H1 (cell line): Measurements from ENCODE around the gene MTMR1. TPM values are rescaled to one million over a fixed set of nuclear protein-coding genes. Genes with fewer than 3 reads are reported as not detected.

Experiments
- CTCF ChIA-PET: fragments of 300-600 bp; sonication (Branson Sonifier 250); formaldehyde crosslinking; loops from one replicate; lab custom pipeline; 2021; ENCODE audit not compliant: partially characterized antibody; lab: Charles Lee
- POLR2A ChIA-PET: fragments of 300-600 bp; sonication (Branson Sonifier 250); formaldehyde crosslinking; loops from one replicate; lab custom pipeline; 2021; ENCODE audit warnings: inconsistent platforms; ENCODE audit not compliant: partially characterized antibody; lab: Charles Lee
- DNase-seq, 2 experiments: peaks; one replicate each; pipeline versions ENCODE4 v3.0.0 to v3.0.0-alpha.2; 2010 to 2022; ENCODE audit warnings: low spot score in 2 of 2, low read depth in 1 of 2, mixed read lengths in 1 of 2
- FAIRE-seq: peaks from 2 replicates; lab custom pipeline; 2011; peaks lifted over from hg19 to GRCh38; lab: Jason Lieb, UNC
- H2AFZ ChIP-seq: 2 replicates; pipeline ENCODE4 v1.8.1; 2012; ENCODE audit warnings: low read length, inconsistent platforms
- H2AK5ac ChIP-seq: 2 replicates; pipeline ENCODE4 v1.6.1; 2013; ENCODE audit warnings: low read depth, low read length
- H2BK120ac ChIP-seq: replicated peaks from 2 replicates; pipeline ENCODE3; 2013; ENCODE audit warnings: low read depth, low read length, inconsistent platforms
- H2BK12ac ChIP-seq: 2 replicates; pipeline ENCODE4 v1.6.1; 2013; ENCODE audit warnings: low read depth, low read length
- H2BK15ac ChIP-seq: 2 replicates; pipeline ENCODE4 v1.6.1; 2013; ENCODE audit warnings: low read length
- H2BK20ac ChIP-seq: 2 replicates; pipeline ENCODE4 v1.6.1; 2013; ENCODE audit warnings: low read length
- H2BK5ac ChIP-seq: 2 replicates; pipeline ENCODE4 v1.6.1; 2013; ENCODE audit warnings: low read depth, low read length
- H3K14ac ChIP-seq: 2 replicates; pipeline ENCODE4 v1.6.1; 2013; ENCODE audit warnings: inconsistent platforms; ENCODE audit not compliant: insufficient read length
- H3K18ac ChIP-seq: 2 replicates; pipeline ENCODE4 v1.6.1; 2013; ENCODE audit warnings: low read length; ENCODE audit errors: extremely low read depth
- H3K23ac ChIP-seq: 2 replicates; pipeline ENCODE4 v1.6.1; 2013; ENCODE audit warnings: inconsistent platforms; ENCODE audit not compliant: insufficient read length
- H3K23me2 ChIP-seq: 2 replicates; pipeline ENCODE4 v1.6.1; 2013; ENCODE audit warnings: low read depth, low read length
- H3K27ac ChIP-seq: 2 replicates; pipeline ENCODE4 v1.6.1; 2011; ENCODE audit warnings: low read depth, low read length, inconsistent platforms
- H3K27me3 ChIP-seq, 4 experiments: replicated peaks in 1 of 4; 1 replicate in 1 of 4; 2 replicates in 3 of 4; pipeline versions ENCODE4 v1.6.1 to v1.8.1; 2011 to 2013; ENCODE audit warnings: low read length in 3 of 4, mild to moderate bottlenecking in 3 of 4, inconsistent platforms in 2 of 4, mixed read lengths in 2 of 4, moderate library complexity in 1 of 4; ENCODE audit not compliant: control insufficient read depth in 3 of 4, insufficient read depth in 3 of 4; ENCODE audit errors: extremely low read depth in 1 of 4
- H3K36me3 ChIP-seq, 4 experiments: 2 replicates each; pipeline versions ENCODE4 v1.6.1 to v1.8.1; 2011 to 2013; ENCODE audit warnings: mild to moderate bottlenecking in 4 of 4, low read length in 3 of 4, moderate library complexity in 2 of 4, control low read depth in 1 of 4, inconsistent platforms in 1 of 4; ENCODE audit not compliant: insufficient read depth in 4 of 4, control insufficient read depth in 2 of 4
- H3K4ac ChIP-seq: replicated peaks from 2 replicates; pipeline ENCODE3; 2013; ENCODE audit warnings: low read length, low read depth, mixed read lengths, inconsistent platforms; ENCODE audit not compliant: insufficient read length
- H3K4me1 ChIP-seq, 4 experiments: replicated peaks in 1 of 4; 1 replicate in 1 of 4; 2 replicates in 3 of 4; pipeline versions ENCODE4 v1.6.1 to v1.8.1; 2011 to 2013; ENCODE audit warnings: low read length in 3 of 4, inconsistent platforms in 2 of 4, mixed read lengths in 1 of 4; ENCODE audit not compliant: insufficient read depth in 4 of 4, control insufficient read depth in 3 of 4
- H3K4me2 ChIP-seq, 2 experiments: 2 replicates each; pipeline versions ENCODE4 v1.6.1 to v1.8.1; 2011 to 2013; ENCODE audit warnings: low read depth in 2 of 2, low read length in 2 of 2, control low read depth in 1 of 2, inconsistent platforms in 1 of 2, mild to moderate bottlenecking in 1 of 2; ENCODE audit not compliant: insufficient read depth in 1 of 2
- H3K4me3 ChIP-seq, 4 experiments: fragments of 200-600, 300-600 bp in 1 of 4; sonication (generic), shearing (Covaris generic), sonication (Bioruptor Twin) in 1 of 4; 2 replicates each; pipeline versions ENCODE4 v1.5.1 to v1.8.1; 2011 to 2016; ENCODE audit warnings: low read length in 4 of 4, low read depth in 3 of 4, control low read depth in 2 of 4, inconsistent platforms in 2 of 4, mild to moderate bottlenecking in 2 of 4, mixed read lengths in 1 of 4, moderate library complexity in 1 of 4; ENCODE audit not compliant: insufficient read depth in 2 of 4; ENCODE audit errors: extremely low read depth in 1 of 4
- H3K56ac ChIP-seq: replicated peaks from 2 replicates; pipeline ENCODE3; 2013; ENCODE audit warnings: low read depth, mild to moderate bottlenecking, mixed read lengths, low read length, inconsistent platforms; ENCODE audit not compliant: insufficient read length
- H3K79me1 ChIP-seq: 2 replicates; pipeline ENCODE4 v1.6.1; 2013; ENCODE audit warnings: low read depth, low read length, control low read depth
- H3K79me2 ChIP-seq, 2 experiments: 2 replicates each; pipeline versions ENCODE4 v1.6.1 to v1.8.1; 2012 to 2013; ENCODE audit warnings: low read length in 2 of 2, mild to moderate bottlenecking in 2 of 2, inconsistent platforms in 1 of 2; ENCODE audit not compliant: insufficient read depth in 2 of 2, control insufficient read depth in 1 of 2
- H3K9ac ChIP-seq, 4 experiments: replicated peaks in 1 of 4; 1 replicate in 1 of 4; 2 replicates in 3 of 4; pipeline versions ENCODE4 v1.6.1 to v1.8.1; 2011 to 2013; ENCODE audit warnings: low read depth in 3 of 4, low read length in 3 of 4, control low read depth in 2 of 4, mild to moderate bottlenecking in 2 of 4, moderate library complexity in 2 of 4, inconsistent platforms in 1 of 4; ENCODE audit errors: extremely low read depth in 1 of 4
- H3K9me3 ChIP-seq, 2 experiments: 2 replicates each; pipeline versions ENCODE4 v1.6.1 to v1.8.1; 2012 to 2013; ENCODE audit warnings: mild to moderate bottlenecking in 2 of 2, moderate library complexity in 2 of 2, control low read depth in 1 of 2, inconsistent platforms in 1 of 2, low read depth in 1 of 2, low read length in 1 of 2, mixed read lengths in 1 of 2; ENCODE audit not compliant: insufficient read depth in 2 of 2
- H4K20me1 ChIP-seq, 2 experiments: replicated peaks in 1 of 2; 2 replicates each; pipeline versions ENCODE3 to v1.8.1; 2011 to 2013; ENCODE audit warnings: inconsistent platforms in 2 of 2, low read length in 2 of 2, mild to moderate bottlenecking in 1 of 2; ENCODE audit not compliant: insufficient read depth in 2 of 2, control insufficient read depth in 1 of 2
- H4K5ac ChIP-seq: 2 replicates; pipeline ENCODE4 v1.6.1; 2013; ENCODE audit warnings: low read length, low read depth, mixed read lengths, inconsistent platforms; ENCODE audit not compliant: insufficient read length
- H4K8ac ChIP-seq: 2 replicates; pipeline ENCODE4 v1.8.0; 2013; ENCODE audit warnings: mild to moderate bottlenecking, moderate library complexity, low read length, inconsistent platforms; ENCODE audit not compliant: insufficient read depth; ENCODE audit errors: extremely low read depth
- H4K91ac ChIP-seq: replicated peaks from 2 replicates; pipeline ENCODE3; 2013; ENCODE audit warnings: low read length, mixed read lengths, inconsistent platforms; ENCODE audit not compliant: insufficient read length
- NANOG ChIP-seq: IDR thresholded peaks from 2 replicates; pipeline ENCODE4 v1.6.1; 2011; ENCODE audit warnings: low read length, low read depth, mild to moderate bottlenecking, inconsistent platforms; ENCODE audit not compliant: insufficient read depth, poor library complexity, severe bottlenecking
- RAD21 ChIP-seq, 2 experiments: IDR thresholded peaks in 1 of 2; conservative IDR thresholded peaks in 1 of 2; 2 replicates each; pipeline ENCODE4 v1.6.1; 2011; ENCODE audit warnings: low read depth in 2 of 2, low read length in 2 of 2, improper control_type of control experiment in 1 of 2, inconsistent platforms in 1 of 2, mild to moderate bottlenecking in 1 of 2, moderate library complexity in 1 of 2
- WGBS, 2 experiments: shearing (Covaris generic) in 1 of 2; methylation state at CpG; one replicate each; pipeline versions ENCODE4 v1.1.6 to v1.1.7; 2013 to 2015; ENCODE audit warnings: low lambda C conversion rate in 2 of 2, mixed read lengths in 2 of 2, inconsistent platforms in 1 of 2, low coverage in 1 of 2, missing lambda C conversion rate in 1 of 2; ENCODE audit not compliant: insufficient replicate concordance in 2 of 2, insufficient coverage in 1 of 2, insufficient read length in 1 of 2; ENCODE audit errors: extremely low coverage in 1 of 2, missing lambda C conversion rate in 1 of 2; 5-methylcytosine and 5-hydroxymethylcytosine counted together
- polyA plus RNA-seq, 7 experiments: library from polyadenylated mRNA; depleted of rRNA in 3 of 7; stranded (reverse) in 5 of 7; unstranded in 2 of 7; fragments of >200 nt in 5 of 7; fragments of 200-250 nt in 2 of 7; gene quantifications; 1 replicate in 5 of 7; 2 replicates in 1 of 7; 4 replicates in 1 of 7; pipeline versions ENCODE4 v1.2.1 to v1.2.3, GENCODE V29; 2011 to 2013; ENCODE audit warnings: missing spikeins in 2 of 7, mixed read lengths in 2 of 7
- total RNA-seq: library from RNA; stranded (reverse); fragmentation: NEBNext Ultra II Directional; extraction: Animal tissue kit (Norgen Biotek cat#: 25700); gene quantifications from 2 replicates; pipeline ENCODE4 v1.2.1, GENCODE V29; 2021
- TF ChIP-seq, protein P1 (sequence below), 3 experiments: IDR thresholded peaks; 1 replicate in 2 of 3; 2 replicates in 1 of 3; pipeline versions ENCODE4 v1.5.1 to v1.6.1; 2011; ENCODE audit warnings: low read length in 3 of 3, mild to moderate bottlenecking in 3 of 3, inconsistent platforms in 2 of 3, low read depth in 1 of 3, moderate library complexity in 1 of 3; ENCODE audit not compliant: insufficient read depth in 1 of 3; ENCODE audit errors: control extremely low read depth in 1 of 3

The MTMR1 gene
- total and polyA plus RNA-seq, 2 of the 8 experiments (the other 6 are each of a cell fraction or from before 2014, with no cell fraction given) = 15.1 to 23.8 TPM

DNA sequence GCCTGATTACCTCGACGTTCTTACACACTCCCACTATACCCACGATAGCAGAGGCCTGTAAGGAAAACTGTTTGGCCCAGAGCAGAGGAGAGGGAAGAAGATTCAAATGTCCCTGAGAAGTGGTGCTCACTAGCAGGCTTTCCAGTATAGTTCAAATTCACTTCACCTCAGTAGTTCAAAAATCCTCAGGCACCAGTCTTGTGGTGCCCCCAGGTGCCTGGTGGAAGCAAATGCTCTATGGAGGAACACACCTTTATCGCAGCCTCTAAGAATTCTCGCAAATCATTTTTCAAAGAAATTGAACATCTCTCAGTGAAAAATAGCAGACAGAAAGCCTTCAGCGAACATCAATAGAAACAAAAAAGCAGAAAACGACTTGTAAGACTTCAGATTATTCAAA is 12.2 kb upstream of the MTMR1 start:
- no peaks in the 10 kb centered on the region for H3K79me2 ChIP-seq
- H3K4me1 ChIP-seq = no peaks in the 10 kb centered on the region; a peak in 1 of 7 replicates
- CTCF ChIA-PET = interaction anchor here (0.7 to 1.6 kb wide), 14 partner anchors 9 to 458 kb away, joined by 3 to 10 read pairs (median 4); no protein-coding TSS in a partner anchor
- H2BK15ac ChIP-seq = no peak overlapping the region
- H4K8ac ChIP-seq = no peak overlapping the region
- H2AFZ ChIP-seq = no peak overlapping the region
- DNase-seq = no peak
- no peak overlapping the region for H3K14ac ChIP-seq
- H3K23me2 ChIP-seq = no peaks in the 10 kb centered on the region
- no peak overlapping the region for H2AK5ac ChIP-seq
- H2BK20ac ChIP-seq = no peak overlapping the region
- no peak overlapping the region for H3K4me3 ChIP-seq
- H3K18ac ChIP-seq = no peak overlapping the region
- TF ChIP-seq RAD21 (IDR thresholded peaks at IDR 0.05 in 1 of 2, conservative IDR thresholded peaks at IDR 0.05 in 1 of 2; ENCODE audit: low read depth in 2 of 2, low read length in 2 of 2) (peak; percentile 78 to 83), NANOG (no peak)
- TF ChIP-seq, protein P1, sequence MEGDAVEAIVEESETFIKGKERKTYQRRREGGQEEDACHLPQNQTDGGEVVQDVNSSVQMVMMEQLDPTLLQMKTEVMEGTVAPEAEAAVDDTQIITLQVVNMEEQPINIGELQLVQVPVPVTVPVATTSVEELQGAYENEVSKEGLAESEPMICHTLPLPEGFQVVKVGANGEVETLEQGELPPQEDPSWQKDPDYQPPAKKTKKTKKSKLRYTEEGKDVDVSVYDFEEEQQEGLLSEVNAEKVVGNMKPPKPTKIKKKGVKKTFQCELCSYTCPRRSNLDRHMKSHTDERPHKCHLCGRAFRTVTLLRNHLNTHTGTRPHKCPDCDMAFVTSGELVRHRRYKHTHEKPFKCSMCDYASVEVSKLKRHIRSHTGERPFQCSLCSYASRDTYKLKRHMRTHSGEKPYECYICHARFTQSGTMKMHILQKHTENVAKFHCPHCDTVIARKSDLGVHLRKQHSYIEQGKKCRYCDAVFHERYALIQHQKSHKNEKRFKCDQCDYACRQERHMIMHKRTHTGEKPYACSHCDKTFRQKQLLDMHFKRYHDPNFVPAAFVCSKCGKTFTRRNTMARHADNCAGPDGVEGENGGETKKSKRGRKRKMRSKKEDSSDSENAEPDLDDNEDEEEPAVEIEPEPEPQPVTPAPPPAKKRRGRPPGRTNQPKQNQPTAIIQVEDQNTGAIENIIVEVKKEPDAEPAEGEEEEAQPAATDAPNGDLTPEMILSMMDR (IDR thresholded peaks at IDR 0.05; ENCODE audit: control extremely low read depth in 1 of 3, insufficient read depth in 1 of 3, low read depth in 1 of 3, low read length in 3 of 3) = peak; percentile 30 to 62 (median 60)
- H2BK120ac ChIP-seq = no peak overlapping the region
- no peak overlapping the region for H4K91ac ChIP-seq
- POLR2A ChIA-PET = no interaction called here
- no peaks in the 10 kb centered on the region for H3K9me3 ChIP-seq
- no peak overlapping the region for H3K4me2 ChIP-seq
- H3K4ac ChIP-seq = no peak overlapping the region
- no peak overlapping the region for H3K56ac ChIP-seq
- no peaks in the 10 kb centered on the region for H3K27me3 ChIP-seq
- peak; percentile 95 for FAIRE-seq
- H2BK12ac ChIP-seq = no peak overlapping the region
- no peak overlapping the region for H3K9ac ChIP-seq
- no peak overlapping the region for H3K23ac ChIP-seq
- no peak overlapping the region for H3K27ac ChIP-seq
- H2BK5ac ChIP-seq = no peak overlapping the region
- H3K79me1 ChIP-seq = no peaks in the 10 kb centered on the region
- no peak overlapping the region for H4K5ac ChIP-seq
- WGBS, 2 experiments = 53% methylated on average over 7 of the region's 7 CpGs; no CpG with 5 or more reads in 1 of the 2 experiments
- no peaks in the 10 kb centered on the region for H3K36me3 ChIP-seq
- no peaks in the 10 kb centered on the region for H4K20me1 ChIP-seq
